H9 (cell line): ENCODE results near the gene POLD3. TPM values are rescaled to one million over a fixed set of nuclear protein-coding genes. Genes with fewer than 3 reads are reported as not detected.

Experiments
- DNase-seq: peaks from one replicate; pipeline ENCODE4 v3.0.0-alpha.2; 2017
- H2AFZ ChIP-seq: one replicate; pipeline ENCODE4 v1.6.1; 2013; ENCODE audit warnings: mild to moderate bottlenecking, low read length, control low read depth, moderate library complexity
- H2AK5ac ChIP-seq: 2 replicates; pipeline ENCODE4 v1.6.1; 2013; ENCODE audit warnings: low read length, control low read depth, mixed read lengths; ENCODE audit not compliant: insufficient read length
- H2BK120ac ChIP-seq: one replicate; pipeline ENCODE4 v1.6.1; 2013; ENCODE audit warnings: low read depth, mild to moderate bottlenecking, low read length, control low read depth, inconsistent platforms; ENCODE audit not compliant: poor library complexity, severe bottlenecking
- H2BK12ac ChIP-seq: 2 replicates; pipeline ENCODE4 v1.6.1; 2013; ENCODE audit warnings: low read length, control low read depth, mixed read lengths, low read depth; ENCODE audit not compliant: insufficient read length
- H2BK15ac ChIP-seq: 2 replicates; pipeline ENCODE4 v1.6.1; 2013; ENCODE audit warnings: low read depth, low read length, control low read depth
- H2BK20ac ChIP-seq: one replicate; pipeline ENCODE4 v1.6.1; 2013; ENCODE audit warnings: low read depth, mild to moderate bottlenecking, low read length, control low read depth, inconsistent platforms; ENCODE audit not compliant: poor library complexity, severe bottlenecking
- H2BK5ac ChIP-seq: 2 replicates; pipeline ENCODE4 v1.6.1; 2013; ENCODE audit warnings: low read length, control low read depth, mixed read lengths; ENCODE audit not compliant: insufficient read length
- H3K14ac ChIP-seq: 2 replicates; pipeline ENCODE4 v1.6.1; 2013; ENCODE audit warnings: low read length, control low read depth; ENCODE audit not compliant: insufficient read depth
- H3K18ac ChIP-seq: 2 replicates; pipeline ENCODE4 v1.6.1; 2013; ENCODE audit warnings: low read depth, mild to moderate bottlenecking, mixed read lengths, low read length, control low read depth; ENCODE audit not compliant: insufficient read length
- H3K23ac ChIP-seq: 2 replicates; pipeline ENCODE4 v1.6.1; 2013; ENCODE audit warnings: low read length, control low read depth, mixed read lengths, low read depth; ENCODE audit not compliant: insufficient read length
- H3K23me2 ChIP-seq: 2 replicates; pipeline ENCODE4 v1.6.1; 2013; ENCODE audit warnings: low read depth, mild to moderate bottlenecking, mixed read lengths, low read length, control low read depth; ENCODE audit not compliant: insufficient read length, poor library complexity, severe bottlenecking
- H3K27ac ChIP-seq: 2 replicates; pipeline ENCODE4 v1.5.1; 2013; ENCODE audit warnings: low read length, control low read depth, mixed read lengths, low read depth; ENCODE audit not compliant: insufficient read length
- H3K27me3 ChIP-seq: 2 replicates; pipeline ENCODE4 v1.6.1; 2013; ENCODE audit warnings: low read length, control low read depth, inconsistent platforms; ENCODE audit not compliant: insufficient read depth
- H3K4ac ChIP-seq: 2 replicates; pipeline ENCODE4 v1.6.1; 2013; ENCODE audit warnings: low read depth, mild to moderate bottlenecking, control low read depth, inconsistent platforms, low read length, moderate library complexity
- H3K4me1 ChIP-seq: 2 replicates; pipeline ENCODE4 v1.6.1; 2013; ENCODE audit warnings: low read length, control low read depth, inconsistent platforms; ENCODE audit not compliant: insufficient read depth
- H3K4me2 ChIP-seq: 2 replicates; pipeline ENCODE4 v1.6.1; 2013; ENCODE audit warnings: low read length, control low read depth, mixed read lengths; ENCODE audit not compliant: insufficient read length, insufficient read depth
- H3K56ac ChIP-seq: 2 replicates; pipeline ENCODE4 v1.6.1; 2013; ENCODE audit warnings: low read depth, mild to moderate bottlenecking, mixed read lengths, low read length, control low read depth; ENCODE audit not compliant: insufficient read length
- H3K79me1 ChIP-seq: 2 replicates; pipeline ENCODE4 v1.6.1; 2013; ENCODE audit warnings: low read depth, mild to moderate bottlenecking, moderate library complexity, low read length, control low read depth, inconsistent platforms; ENCODE audit not compliant: insufficient read depth, poor library complexity, severe bottlenecking
- H3K79me2 ChIP-seq: 2 replicates; pipeline ENCODE4 v1.6.1; 2013; ENCODE audit warnings: low read length, control low read depth, inconsistent platforms; ENCODE audit not compliant: insufficient read depth
- H3K9ac ChIP-seq: 2 replicates; pipeline ENCODE4 v1.6.1; 2013; ENCODE audit warnings: low read length, control low read depth, mixed read lengths; ENCODE audit not compliant: insufficient read length; ENCODE audit errors: extremely low read depth
- H3K9me3 ChIP-seq: one replicate; pipeline ENCODE4 v1.6.1; 2013; ENCODE audit warnings: low read depth, low read length, inconsistent platforms; ENCODE audit not compliant: control insufficient read depth
- H3T11ph ChIP-seq: one replicate; pipeline ENCODE4 v1.6.1; 2013; ENCODE audit warnings: mild to moderate bottlenecking, low read length, control low read depth, inconsistent platforms
- H4K20me1 ChIP-seq: one replicate; pipeline ENCODE4 v1.6.1; 2013; ENCODE audit not compliant: control insufficient read depth, insufficient read length, insufficient read depth
- H4K5ac ChIP-seq: 2 replicates; pipeline ENCODE4 v1.6.1; 2013; ENCODE audit warnings: low read depth, mild to moderate bottlenecking, mixed read lengths, low read length, control low read depth; ENCODE audit not compliant: insufficient read length
- H4K8ac ChIP-seq: replicated peaks from 2 replicates; pipeline ENCODE4 v1.6.1; 2013; ENCODE audit warnings: low read length, control low read depth, mixed read lengths, low read depth; ENCODE audit not compliant: insufficient read length
- H4K91ac ChIP-seq: 2 replicates; pipeline ENCODE4 v1.6.1; 2013; ENCODE audit warnings: low read depth, mild to moderate bottlenecking, moderate library complexity, mixed read lengths, low read length, control low read depth; ENCODE audit not compliant: insufficient read length
- H3K27ac Mint-ChIP-seq, 3 experiments: 2 replicates in 2 of 3; 3 replicates in 1 of 3; pipeline ENCODE4 v1.8.0; 2020 to 2021; ENCODE audit warnings: mixed read lengths in 3 of 3, mild to moderate bottlenecking in 1 of 3, moderate library complexity in 1 of 3
- H3K27me3 Mint-ChIP-seq: 2 replicates; pipeline ENCODE4 v1.8.0; 2021; ENCODE audit warnings: low read depth, mild to moderate bottlenecking, moderate library complexity, mixed read lengths
- H3K36me3 Mint-ChIP-seq, 3 experiments: 2 replicates in 2 of 3; 3 replicates in 1 of 3; pipeline ENCODE4 v1.8.0; 2020 to 2021; ENCODE audit warnings: low read depth in 3 of 3, mixed read lengths in 3 of 3; ENCODE audit not compliant: insufficient read depth in 1 of 3
- H3K4me1 Mint-ChIP-seq, 2 experiments: 2 replicates each; pipeline ENCODE4 v1.8.0; 2020; ENCODE audit warnings: mixed read lengths in 2 of 2
- H3K4me3 Mint-ChIP-seq, 2 experiments: 2 replicates in 1 of 2; 3 replicates in 1 of 2; pipeline ENCODE4 v1.8.0; 2020 to 2021; ENCODE audit warnings: mild to moderate bottlenecking in 2 of 2, mixed read lengths in 2 of 2, moderate library complexity in 1 of 2
- H3K9me3 Mint-ChIP-seq, 2 experiments: 2 replicates in 1 of 2; 3 replicates in 1 of 2; pipeline ENCODE4 v1.8.0; 2020; ENCODE audit warnings: mild to moderate bottlenecking in 2 of 2, mixed read lengths in 2 of 2, moderate library complexity in 1 of 2
- CTCF ChIP-seq: fragments of 200-600 bp; sonication (generic); conservative IDR thresholded peaks from 3 replicates; pipeline ENCODE4 v1.8.0; 2021; ENCODE audit warnings: antibody characterized with exemption, mild to moderate bottlenecking
- WGBS: extraction: QIAGEN DNeasy Blood & Tissue Kit; methylation state at CpG from one replicate; pipeline ENCODE4 v1.1.7; 2013; ENCODE audit warnings: missing lambda C conversion rate, low lambda C conversion rate, mixed read lengths; ENCODE audit not compliant: insufficient read length; ENCODE audit errors: extremely low coverage; 5-methylcytosine and 5-hydroxymethylcytosine counted together
- total RNA-seq: library from RNA; stranded (reverse); gene quantifications from 2 replicates; pipeline ENCODE4 v1.2.1, GENCODE V29; 2021

The POLD3 gene
- total RNA-seq, 1 experiment from 2014 or later: 34.1 TPM

- H3K4me3 Mint-ChIP-seq: no peak overlapping the region
- Histone ChIP-seq H3T11ph (no peak overlapping the region), H3K23me2 (no peaks in the 10 kb centered on the region), H2BK12ac (no peak overlapping the region), H4K8ac (no peak overlapping the region), H2BK15ac (no peak overlapping the region), H3K18ac (no peak overlapping the region), H2AFZ (no peak overlapping the region), H3K79me1 (no peaks in the 10 kb centered on the region), H2BK120ac (no peak overlapping the region), H3K79me2 (no peaks in the 10 kb centered on the region), H3K4ac (no peak overlapping the region), H4K91ac (no peak overlapping the region), H3K4me2 (no peak overlapping the region), H2AK5ac (no peak overlapping the region), H3K9ac (no peak overlapping the region), H3K27me3 (no peaks in the 10 kb centered on the region), H3K4me1 (no peaks in the 10 kb centered on the region), H2BK5ac (no peak overlapping the region), H4K20me1 (no peaks in the 10 kb centered on the region), H3K9me3 (no peaks in the 10 kb centered on the region), H4K5ac (no peak overlapping the region), H3K27ac (no peak overlapping the region), H3K56ac (no peak overlapping the region), H2BK20ac (no peak overlapping the region), H3K14ac (no peak overlapping the region), H3K23ac (no peak overlapping the region)
- peaks cover 0 to 5% (median 5%) of the 10 kb centered on the region in 3 experiments; a peak in 5 of 7 replicates for H3K36me3 Mint-ChIP-seq
- peaks cover 8 to 13% of the 10 kb centered on the region in 2 experiments for H3K4me1 Mint-ChIP-seq
- no peak for DNase-seq
- WGBS: no CpG with 5 or more reads among the region's 12 CpGs
- peak overlapping the region in 1 of 3 experiments; percentile 83; a peak in 2 of 7 replicates for H3K27ac Mint-ChIP-seq
- no peak for TF ChIP-seq CTCF
- peaks cover 7 to 9% of the 10 kb centered on the region in 2 experiments; a peak in 3 of 5 replicates for H3K9me3 Mint-ChIP-seq
- H3K27me3 Mint-ChIP-seq: no peaks in the 10 kb centered on the region
These were observed 80.7 kb downstream of the POLD3 start for GRCh38 chr11:74672956-74673692.
